Measurements from ENCODE around the gene TRIM66.

The TRIM66 gene

DNA sequence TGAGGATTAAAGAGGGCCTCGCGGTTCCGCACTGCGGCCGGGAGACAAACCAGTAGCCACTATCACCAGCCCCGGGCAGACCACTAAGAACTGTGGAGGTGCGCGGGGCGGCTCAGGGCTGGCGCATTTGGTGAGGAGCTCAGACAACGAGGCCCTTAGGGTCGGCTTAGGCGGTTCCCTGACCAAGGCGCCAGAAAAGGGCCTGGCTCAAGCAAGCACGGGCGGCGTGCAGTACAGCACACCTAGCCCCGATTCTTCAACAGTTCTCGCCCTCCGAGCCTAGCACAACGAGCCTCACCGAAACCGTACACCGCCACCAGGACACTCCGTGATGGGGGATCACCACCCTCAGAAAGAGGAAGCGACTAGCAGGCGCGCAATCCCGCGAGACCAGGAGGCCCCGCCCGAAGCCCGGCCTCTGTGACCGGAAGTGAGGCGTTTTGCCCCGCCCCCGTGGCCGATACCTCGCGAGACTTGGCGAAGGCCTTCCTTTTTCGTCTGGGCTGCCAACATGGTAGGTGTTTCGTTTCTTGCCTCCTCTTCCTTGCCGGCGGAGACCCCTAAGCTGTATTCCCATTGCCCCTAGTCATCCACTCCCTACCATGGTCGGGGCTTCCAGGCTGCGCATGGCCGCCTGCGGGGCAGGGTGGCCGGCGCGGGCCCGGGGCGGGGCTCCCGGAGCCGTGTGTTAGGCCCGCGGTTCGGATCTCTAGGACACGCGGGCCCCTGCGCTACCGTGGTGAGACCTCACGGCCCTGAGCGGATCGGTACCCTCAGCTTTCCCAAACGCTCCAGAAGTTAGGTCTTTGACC lies at the start of gene TRIM66, which contains the start of gene RPL27A:
TRIM66 (minus strand) TSS at position 363 of the 812 bp plus-strand sequence. CDS start 10,391 bp downstream, outside the sequence.
RPL27A (plus strand) TSS at position 490 of the 812 bp plus-strand sequence; CDS start at position 512, 22 bp downstream.
- TF ChIP-seq, protein P1, sequence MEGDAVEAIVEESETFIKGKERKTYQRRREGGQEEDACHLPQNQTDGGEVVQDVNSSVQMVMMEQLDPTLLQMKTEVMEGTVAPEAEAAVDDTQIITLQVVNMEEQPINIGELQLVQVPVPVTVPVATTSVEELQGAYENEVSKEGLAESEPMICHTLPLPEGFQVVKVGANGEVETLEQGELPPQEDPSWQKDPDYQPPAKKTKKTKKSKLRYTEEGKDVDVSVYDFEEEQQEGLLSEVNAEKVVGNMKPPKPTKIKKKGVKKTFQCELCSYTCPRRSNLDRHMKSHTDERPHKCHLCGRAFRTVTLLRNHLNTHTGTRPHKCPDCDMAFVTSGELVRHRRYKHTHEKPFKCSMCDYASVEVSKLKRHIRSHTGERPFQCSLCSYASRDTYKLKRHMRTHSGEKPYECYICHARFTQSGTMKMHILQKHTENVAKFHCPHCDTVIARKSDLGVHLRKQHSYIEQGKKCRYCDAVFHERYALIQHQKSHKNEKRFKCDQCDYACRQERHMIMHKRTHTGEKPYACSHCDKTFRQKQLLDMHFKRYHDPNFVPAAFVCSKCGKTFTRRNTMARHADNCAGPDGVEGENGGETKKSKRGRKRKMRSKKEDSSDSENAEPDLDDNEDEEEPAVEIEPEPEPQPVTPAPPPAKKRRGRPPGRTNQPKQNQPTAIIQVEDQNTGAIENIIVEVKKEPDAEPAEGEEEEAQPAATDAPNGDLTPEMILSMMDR (conservative IDR thresholded peaks at IDR 0.05; ENCODE audit: control insufficient read depth, insufficient read depth, low read depth, low read length): no peak

GRCh38 chr11:8731647-8732323 lies 49.3 kb upstream of the TRIM66 start:
- TF ChIP-seq, protein P1 (conservative IDR thresholded peaks at IDR 0.05; ENCODE audit: control insufficient read depth, insufficient read depth, low read depth, low read length): no peak
- H3K4me3 ChIP-seq (ENCODE audit: control insufficient read depth, low read depth, low read length): no peak overlapping the region

More for the DNA sequence above, at the start of gene TRIM66, which contains the start of gene RPL27A:
- H3K4me3 ChIP-seq (ENCODE audit: control insufficient read depth, low read depth, low read length): peak within 1 kb of the TSS; percentile 85
- DNase-seq (ENCODE audit: low read depth): peak; percentile 95

DNA sequence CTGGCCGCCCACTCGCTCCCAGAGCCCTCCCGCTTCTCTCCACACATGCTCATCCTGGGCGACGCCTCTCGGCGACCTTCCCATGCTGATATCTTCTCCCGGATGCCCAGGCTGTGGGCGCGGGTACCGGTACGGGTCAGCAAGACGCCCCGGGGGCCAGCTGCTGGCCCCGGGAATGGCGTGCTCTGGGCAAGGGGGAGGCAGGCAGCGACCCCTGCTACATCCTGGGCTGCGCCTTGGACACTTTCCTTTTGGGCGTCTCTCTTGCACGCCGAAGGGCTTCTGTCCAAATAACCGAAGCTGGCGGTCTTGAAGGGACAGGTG lies 48.2 kb upstream of the TRIM66 start:
- no peak overlapping the region for H3K4me3 ChIP-seq (ENCODE audit: control insufficient read depth, low read depth, low read length)
- no peak for DNase-seq (ENCODE audit: low read depth)
- TF ChIP-seq, protein P1 (conservative IDR thresholded peaks at IDR 0.05; ENCODE audit: control insufficient read depth, insufficient read depth, low read depth, low read length): no peak

More at GRCh38 chr11:8731647-8732323, 49.3 kb upstream of the TRIM66 start:
- DNase-seq (ENCODE audit: low read depth): no peak

DNA sequence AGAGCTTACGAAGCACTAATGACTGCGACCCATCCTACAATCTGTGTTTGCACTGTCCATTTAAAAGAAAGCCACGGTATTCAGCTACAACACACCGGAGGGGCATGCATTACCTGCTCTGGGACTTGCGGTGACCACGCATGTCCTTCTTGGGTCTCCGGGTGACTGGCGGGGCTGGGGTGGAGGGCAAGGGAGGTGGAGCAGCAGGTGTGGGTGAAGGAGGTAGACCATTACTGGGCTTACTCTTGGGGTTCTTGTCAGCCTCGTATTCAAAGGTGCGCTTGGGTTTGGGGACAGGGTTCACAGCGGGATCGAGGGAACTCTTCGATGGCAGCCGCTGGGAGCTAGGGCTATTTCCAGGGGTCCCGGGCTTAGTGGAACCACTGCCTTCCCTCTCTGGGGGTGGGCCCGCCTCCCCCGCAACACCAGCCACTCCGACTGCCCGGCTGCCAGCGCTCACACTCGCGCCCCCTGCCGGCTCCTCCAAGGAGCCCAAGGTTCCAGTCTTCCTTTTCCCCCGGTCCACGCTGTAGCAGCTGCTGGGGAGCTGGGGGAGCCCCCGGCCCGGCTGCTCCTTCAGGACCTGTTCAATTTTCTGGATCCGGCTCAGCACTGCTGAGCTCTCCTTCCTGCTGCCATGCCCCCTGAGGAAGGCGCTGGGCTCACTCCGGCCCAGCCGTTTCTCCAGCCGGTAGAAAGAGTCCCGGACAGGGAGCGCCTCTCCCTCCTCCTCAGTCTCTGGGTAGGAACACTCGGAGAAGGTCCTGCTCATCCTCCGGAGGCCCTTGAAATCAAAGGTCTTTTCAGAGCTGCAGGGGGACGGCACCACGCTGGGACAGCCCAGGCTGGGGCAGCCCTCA lies 47.6 kb upstream of the TRIM66 start:
- H3K4me3 ChIP-seq (ENCODE audit: control insufficient read depth, low read depth, low read length): no peak overlapping the region
- TF ChIP-seq, protein P1 (conservative IDR thresholded peaks at IDR 0.05; ENCODE audit: control insufficient read depth, insufficient read depth, low read depth, low read length): no peak
- no peak for DNase-seq (ENCODE audit: low read depth)

- TF ChIP-seq, protein P1 (conservative IDR thresholded peaks at IDR 0.05; ENCODE audit: control insufficient read depth, insufficient read depth, low read depth, low read length): no peak
- no peak overlapping the region for H3K4me3 ChIP-seq (ENCODE audit: control insufficient read depth, low read depth, low read length)
- no peak for DNase-seq (ENCODE audit: low read depth)
Measured at GRCh38 chr11:8729067-8729466, 46.6 kb upstream of the TRIM66 start.

DNA sequence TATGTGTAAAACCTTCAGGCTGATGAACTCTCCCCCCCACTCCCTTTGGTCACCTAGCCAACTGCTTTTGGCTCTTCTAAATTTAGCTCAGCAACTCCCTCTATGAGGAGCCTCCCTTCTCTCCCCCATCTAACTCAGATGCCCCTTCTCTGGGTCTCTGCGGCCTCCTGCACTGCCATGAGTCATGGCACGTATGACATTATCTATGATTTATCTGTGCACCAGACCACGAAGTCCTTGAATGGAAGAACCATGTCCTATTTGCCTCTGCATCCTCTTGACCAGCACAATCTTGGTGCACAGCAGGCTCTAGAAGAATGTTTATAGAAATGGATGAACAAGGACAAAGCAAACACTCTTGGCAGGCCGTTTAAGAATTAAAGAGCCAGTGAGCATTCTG lies 46.1 kb upstream of the TRIM66 start:
- no peak overlapping the region for H3K4me3 ChIP-seq (ENCODE audit: control insufficient read depth, low read depth, low read length)
- peak; percentile 51 for DNase-seq (ENCODE audit: low read depth)
- TF ChIP-seq, protein P1 (conservative IDR thresholded peaks at IDR 0.05; ENCODE audit: control insufficient read depth, insufficient read depth, low read depth, low read length): no peak

All from fibroblast of mammary gland (primary cell).